ENCODE results near the gene ARHGEF39. TPM values are rescaled to one million over a fixed set of nuclear protein-coding genes. Genes with fewer than 3 reads are reported as not detected.

ARHGEF39 gene
- total and polyA plus RNA-seq, 10 of the 15 experiments (the other 5 are each of a cell fraction or from before 2014, with no cell fraction given): 2.0 to 28.9 (median 13.2) TPM

DNA sequence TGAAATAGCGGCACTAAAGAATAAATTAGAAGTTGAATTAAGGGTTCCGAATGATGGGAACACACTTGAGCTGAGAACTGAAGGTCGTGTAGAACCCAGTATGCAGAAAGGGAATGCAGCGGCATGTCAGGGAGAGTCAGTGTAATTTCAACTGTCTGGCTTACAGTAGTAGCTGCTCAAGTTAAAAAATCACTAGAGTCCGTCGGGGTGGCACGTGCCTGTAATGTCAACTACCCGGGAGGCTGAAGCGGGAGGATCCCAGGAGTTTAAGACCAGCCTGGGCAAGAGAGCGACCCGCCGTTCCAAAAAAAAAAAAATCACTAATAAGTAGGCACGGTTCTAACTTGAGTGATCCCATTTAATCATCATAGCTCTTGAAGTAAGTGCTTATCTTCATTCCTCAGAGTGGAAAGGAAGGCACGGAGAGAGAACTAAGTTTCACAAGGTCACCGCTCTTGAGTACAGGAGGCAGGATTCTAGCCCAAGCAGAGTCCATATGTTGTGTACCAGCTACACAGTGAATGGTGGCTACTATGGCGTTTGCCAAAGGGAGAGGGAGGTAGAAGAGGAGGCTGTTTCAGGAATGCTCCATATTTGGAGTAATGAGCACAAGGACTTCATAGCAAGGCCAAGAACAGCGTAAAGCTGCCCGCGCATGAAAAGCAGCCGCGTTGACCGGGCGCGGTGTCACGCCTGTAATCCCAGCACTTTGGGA, 8.0 kb downstream of the ARHGEF39 start:
- peaks cover 19% of the 10 kb centered on the region for H3K4me1 ChIP-seq (ENCODE audit: control insufficient read depth, insufficient read depth, low read length)
- peaks cover 3 to 6% of the 10 kb centered on the region in 2 experiments; a peak in 3 of 4 replicates for H3K36me3 ChIP-seq (ENCODE audit: control insufficient read depth in 2 of 2, insufficient read depth in 2 of 2, low read length in 1 of 2)
- SMC1A ChIA-PET (ENCODE audit: uncharacterized antibody, unreplicated experiment): interaction anchor here (1.3 to 12.5 kb wide), 6 partner anchors 10 to 158 kb away, joined by 3 to 145 read pairs (median 10); partner anchors contain the start of genes CREB3, HINT2, SIT1 and TLN1
- no peak for DNase-seq (ENCODE audit: low read depth, low spot score)
- no peaks in the 10 kb centered on the region for H3K27me3 ChIP-seq (replicated peaks in 1 of 2; ENCODE audit: control insufficient read depth in 2 of 2, insufficient read depth in 2 of 2, low read length in 1 of 2)
- intact Hi-C loops (cut with micrococcal nuclease; ENCODE audit: unreplicated experiment) (loop anchor here (1.0 to 10.0 kb wide), 2 partner anchors 11 to 168 kb away; partner anchors contain the start of genes FAM221B and TMEM8B), in situ Hi-C loops (cut with MboI) (no loop called here)
- RAD21 ChIA-PET (ENCODE audit: unreplicated experiment): interaction anchor here (0.6 to 5.2 kb wide), 14 partner anchors 9 to 99 kb away, joined by 3 to 60 read pairs (median 5); partner anchors contain the start of genes CREB3, TESK1 and TLN1
- CTCF ChIA-PET: interaction anchor here (1.0 to 13.5 kb wide), 13 partner anchors 8 to 99 kb away, joined by 3 to 227 read pairs (median 9); partner anchors contain the start of genes ARHGEF39, CREB3, GBA2 and RGP1
- 49% methylated on average over 25 of the region's 25 CpGs for WGBS (ENCODE audit: insufficient coverage, insufficient replicate concordance, low lambda C conversion rate, missing lambda C conversion rate)
- H3K27ac ChIP-seq (ENCODE audit: control insufficient read depth, insufficient read depth): no peak overlapping the region; the same call in 1 of the 2 replicates
- peak overlapping the region; percentile 56 for H2AFZ ChIP-seq (ENCODE audit: control insufficient read depth, low read depth, low read length)
- no peak for FAIRE-seq
- H3K9me3 ChIP-seq (replicated peaks; ENCODE audit: control insufficient read depth, insufficient read depth, low read length): no peaks in the 10 kb centered on the region
- no peak for ATAC-seq
- POLR2A ChIA-PET: interaction anchor here (0.7 to 10.9 kb wide), 11 partner anchors 7 to 157 kb away, joined by 3 to 163 read pairs (median 9); partner anchors contain the start of genes ARHGEF39, CD72, CREB3 and HINT2
- H3K9ac ChIP-seq (ENCODE audit: control insufficient read depth, insufficient read depth, low read length): 0 out of 2 replicates have a peak overlapping the region, but pooled peaks have one; percentile 10
- TF ChIP-seq, protein P1, sequence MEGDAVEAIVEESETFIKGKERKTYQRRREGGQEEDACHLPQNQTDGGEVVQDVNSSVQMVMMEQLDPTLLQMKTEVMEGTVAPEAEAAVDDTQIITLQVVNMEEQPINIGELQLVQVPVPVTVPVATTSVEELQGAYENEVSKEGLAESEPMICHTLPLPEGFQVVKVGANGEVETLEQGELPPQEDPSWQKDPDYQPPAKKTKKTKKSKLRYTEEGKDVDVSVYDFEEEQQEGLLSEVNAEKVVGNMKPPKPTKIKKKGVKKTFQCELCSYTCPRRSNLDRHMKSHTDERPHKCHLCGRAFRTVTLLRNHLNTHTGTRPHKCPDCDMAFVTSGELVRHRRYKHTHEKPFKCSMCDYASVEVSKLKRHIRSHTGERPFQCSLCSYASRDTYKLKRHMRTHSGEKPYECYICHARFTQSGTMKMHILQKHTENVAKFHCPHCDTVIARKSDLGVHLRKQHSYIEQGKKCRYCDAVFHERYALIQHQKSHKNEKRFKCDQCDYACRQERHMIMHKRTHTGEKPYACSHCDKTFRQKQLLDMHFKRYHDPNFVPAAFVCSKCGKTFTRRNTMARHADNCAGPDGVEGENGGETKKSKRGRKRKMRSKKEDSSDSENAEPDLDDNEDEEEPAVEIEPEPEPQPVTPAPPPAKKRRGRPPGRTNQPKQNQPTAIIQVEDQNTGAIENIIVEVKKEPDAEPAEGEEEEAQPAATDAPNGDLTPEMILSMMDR (IDR thresholded peaks at IDR 0.05 in 2 of 3, conservative IDR thresholded peaks at IDR 0.05 in 1 of 3; ENCODE audit: control insufficient read depth in 2 of 3, extremely low read depth in 1 of 3, insufficient read depth in 1 of 3, low read depth in 3 of 3, low read length in 3 of 3): no peak
- TF ChIP-seq BHLHE40 (IDR thresholded peaks at IDR 0.05; ENCODE audit: borderline replicate concordance in 1 of 2, low read depth in 2 of 2, low read length in 1 of 2): peak in 1 of 2 experiments; percentile 35; a peak in 1 of 4 replicates
- no peaks in the 10 kb centered on the region for H4K20me1 ChIP-seq (ENCODE audit: control insufficient read depth, insufficient read depth)
- H3K4me3 ChIP-seq: peak overlapping the region; percentile 6; the same call in 1 of the 2 replicates
- peaks cover 21% of the 10 kb centered on the region for H3K79me2 ChIP-seq (ENCODE audit: control insufficient read depth, insufficient read depth, low read length)
- BruUV-seq (replicated peaks): no TSS peak
- peak overlapping the region; percentile 67 for H3K4me2 ChIP-seq (ENCODE audit: control insufficient read depth, insufficient read depth)
